Transverse colon (tissue), 4 donors: ENCODE results near the gene FAM131A.

Experiments
- EP300 ChIP-seq: sonication (generic); formaldehyde crosslinking; IDR thresholded peaks from one replicate; pipeline ENCODE4 v1.6.1; 2017; ENCODE audit warnings: antibody characterized with exemption, low read depth
- POLR2AphosphoS5 ChIP-seq, 3 donors: sonication (generic); formaldehyde crosslinking; IDR thresholded peaks; one replicate each; pipeline ENCODE4 v1.6.1; 2016; ENCODE audit warnings: antibody characterized with exemption in 3 of 3
- TF ChIP-seq, protein P1 (sequence below), 5 experiments: fragments of 200-600 bp in 3 of 5; fragments of 450-650 bp in 2 of 5; sonication (generic) in 3 of 5; IDR thresholded peaks; 1 replicate in 2 of 5; 2 replicates in 3 of 5; pipeline ENCODE4 v1.5.1; 2016 to 2017; ENCODE audit warnings: antibody characterized with exemption in 5 of 5, inconsistent platforms in 3 of 5, mild to moderate bottlenecking in 2 of 5, moderate library complexity in 1 of 5

- TF ChIP-seq POLR2AphosphoS5 (IDR thresholded peaks at IDR 0.05), result no peak
- TF ChIP-seq, protein P1, sequence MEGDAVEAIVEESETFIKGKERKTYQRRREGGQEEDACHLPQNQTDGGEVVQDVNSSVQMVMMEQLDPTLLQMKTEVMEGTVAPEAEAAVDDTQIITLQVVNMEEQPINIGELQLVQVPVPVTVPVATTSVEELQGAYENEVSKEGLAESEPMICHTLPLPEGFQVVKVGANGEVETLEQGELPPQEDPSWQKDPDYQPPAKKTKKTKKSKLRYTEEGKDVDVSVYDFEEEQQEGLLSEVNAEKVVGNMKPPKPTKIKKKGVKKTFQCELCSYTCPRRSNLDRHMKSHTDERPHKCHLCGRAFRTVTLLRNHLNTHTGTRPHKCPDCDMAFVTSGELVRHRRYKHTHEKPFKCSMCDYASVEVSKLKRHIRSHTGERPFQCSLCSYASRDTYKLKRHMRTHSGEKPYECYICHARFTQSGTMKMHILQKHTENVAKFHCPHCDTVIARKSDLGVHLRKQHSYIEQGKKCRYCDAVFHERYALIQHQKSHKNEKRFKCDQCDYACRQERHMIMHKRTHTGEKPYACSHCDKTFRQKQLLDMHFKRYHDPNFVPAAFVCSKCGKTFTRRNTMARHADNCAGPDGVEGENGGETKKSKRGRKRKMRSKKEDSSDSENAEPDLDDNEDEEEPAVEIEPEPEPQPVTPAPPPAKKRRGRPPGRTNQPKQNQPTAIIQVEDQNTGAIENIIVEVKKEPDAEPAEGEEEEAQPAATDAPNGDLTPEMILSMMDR (IDR thresholded peaks at IDR 0.05), result no peak
- no peak for TF ChIP-seq EP300
Measured at GRCh38 chr3:184358921-184359350, 21.5 kb downstream of the FAM131A start.
